Lung (tissue), 12 donors: ENCODE data around the gene ERBB4. TPM values are rescaled to one million over a fixed set of nuclear protein-coding genes. Genes with fewer than 3 reads are reported as not detected.
"Not testable (repeated sequence)": the region's sequence is repeated elsewhere in the genome, so short reads cannot be mapped to it uniquely, and the experiment has no call there.

Experiments used
- ATAC-seq: fragments of 200-7000 bp; cut with Tn5 transposase; one replicate; pipeline ENCODE4 v1.9.1; 2020; ENCODE audit warnings: moderate number of reproducible peaks; ENCODE audit not compliant: insufficient read depth, low FRiP score
- DNase-seq, 3 donors: peaks; one replicate each; pipeline ENCODE4 v3.0.0-alpha.2; 2013 to 2017
- H3K27ac ChIP-seq, 2 donors: one replicate each; pipeline ENCODE4 v1.5.1; 2013; ENCODE audit warnings: mild to moderate bottlenecking in 2 of 2, moderate library complexity in 2 of 2, control low read depth in 1 of 2, inconsistent platforms in 1 of 2, low read depth in 1 of 2, low read length in 1 of 2
- H3K27me3 ChIP-seq, 3 donors: one replicate each; pipeline ENCODE4 v1.5.1; 2013; ENCODE audit warnings: low read length in 2 of 3; ENCODE audit not compliant: control insufficient read depth in 3 of 3, insufficient read depth in 3 of 3
- H3K36me3 ChIP-seq, 4 donors: one replicate each; pipeline ENCODE4 v1.5.1; 2013; ENCODE audit warnings: low read length in 4 of 4, mild to moderate bottlenecking in 1 of 4, moderate library complexity in 1 of 4; ENCODE audit not compliant: control insufficient read depth in 4 of 4, insufficient read depth in 4 of 4
- H3K4me1 ChIP-seq, 5 donors: one replicate each; pipeline ENCODE4 v1.5.1; 2013; ENCODE audit warnings: low read length in 5 of 5, mild to moderate bottlenecking in 2 of 5, moderate library complexity in 1 of 5; ENCODE audit not compliant: control insufficient read depth in 5 of 5, insufficient read depth in 5 of 5
- H3K4me3 ChIP-seq: one replicate; pipeline ENCODE4 v1.5.1; 2013; ENCODE audit warnings: mild to moderate bottlenecking, control low read depth, moderate library complexity
- H3K9ac ChIP-seq, 2 donors: one replicate each; pipeline ENCODE4 v1.5.1; 2013; ENCODE audit warnings: low read length in 2 of 2, control low read depth in 1 of 2; ENCODE audit not compliant: insufficient read depth in 1 of 2
- H3K9me3 ChIP-seq, 4 donors: one replicate each; pipeline ENCODE4 v1.5.1; 2013; ENCODE audit warnings: low read length in 3 of 4, mild to moderate bottlenecking in 1 of 4, moderate library complexity in 1 of 4; ENCODE audit not compliant: control insufficient read depth in 4 of 4, insufficient read depth in 3 of 4
- WGBS, 2 donors: extraction: QIAGEN DNeasy Blood & Tissue Kit; methylation state at CpG; one replicate each; pipeline ENCODE4 v1.1.7; 2013; 5-methylcytosine and 5-hydroxymethylcytosine counted together
- polyA plus RNA-seq, 2 donors: library from polyadenylated mRNA; stranded (reverse); fragments of 200-250 nt; gene quantifications; one replicate each; pipeline ENCODE4 v1.2.1, GENCODE V29; 2013
- total RNA-seq, 2 donors: library from RNA; depleted of rRNA in 1 of 2; stranded (reverse); fragments of >200 nt in 1 of 2; gene quantifications; one replicate each; pipeline ENCODE4 v1.2.1, GENCODE V29; 2014 to 2021
- TF ChIP-seq, protein P1 (sequence below): IDR thresholded peaks from 2 replicates; pipeline ENCODE4 v1.5.1; 2012; ENCODE audit warnings: mild to moderate bottlenecking; ENCODE audit errors: control extremely low read depth, extremely low read depth
- donor health status: control.
- donor health status: control.
- donor health status: Bipolar disorder and iron deficiency.
- donor health status: healthy.
- donor health status: DM: yes; HTN: yes; CAD: no.

The ERBB4 gene
- total and polyA plus RNA-seq, 4 donors, result 0.41 to 16.8 (median 5.3) TPM

- Histone ChIP-seq H3K9ac (no peak overlapping the region), H3K36me3 (no peaks in the 10 kb centered on the region), H3K27me3 (no peaks in the 10 kb centered on the region), H3K4me1 (no peaks in the 10 kb centered on the region), H3K9me3 (no peaks in the 10 kb centered on the region), H3K4me3 (no peak overlapping the region), H3K27ac (no peak overlapping the region)
- TF ChIP-seq, protein P1, sequence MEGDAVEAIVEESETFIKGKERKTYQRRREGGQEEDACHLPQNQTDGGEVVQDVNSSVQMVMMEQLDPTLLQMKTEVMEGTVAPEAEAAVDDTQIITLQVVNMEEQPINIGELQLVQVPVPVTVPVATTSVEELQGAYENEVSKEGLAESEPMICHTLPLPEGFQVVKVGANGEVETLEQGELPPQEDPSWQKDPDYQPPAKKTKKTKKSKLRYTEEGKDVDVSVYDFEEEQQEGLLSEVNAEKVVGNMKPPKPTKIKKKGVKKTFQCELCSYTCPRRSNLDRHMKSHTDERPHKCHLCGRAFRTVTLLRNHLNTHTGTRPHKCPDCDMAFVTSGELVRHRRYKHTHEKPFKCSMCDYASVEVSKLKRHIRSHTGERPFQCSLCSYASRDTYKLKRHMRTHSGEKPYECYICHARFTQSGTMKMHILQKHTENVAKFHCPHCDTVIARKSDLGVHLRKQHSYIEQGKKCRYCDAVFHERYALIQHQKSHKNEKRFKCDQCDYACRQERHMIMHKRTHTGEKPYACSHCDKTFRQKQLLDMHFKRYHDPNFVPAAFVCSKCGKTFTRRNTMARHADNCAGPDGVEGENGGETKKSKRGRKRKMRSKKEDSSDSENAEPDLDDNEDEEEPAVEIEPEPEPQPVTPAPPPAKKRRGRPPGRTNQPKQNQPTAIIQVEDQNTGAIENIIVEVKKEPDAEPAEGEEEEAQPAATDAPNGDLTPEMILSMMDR, result no peak
- DNase-seq (no peak), ATAC-seq (no peak)
- WGBS, 2 donors, result 72 to 82% methylated on average over 1 of the region's 1 CpG
Observed at GRCh38 chr2:212022966-212023365, 515.6 kb downstream of the ERBB4 start.

- no peaks in the 10 kb centered on the region for H3K4me1 ChIP-seq
- H3K27ac ChIP-seq, result no peak overlapping the region
- TF ChIP-seq, protein P1, result no peak
- no peak for ATAC-seq
- H3K9ac ChIP-seq, result no peak overlapping the region
- no peaks in the 10 kb centered on the region for H3K9me3 ChIP-seq
- DNase-seq, result no peak
- H3K27me3 ChIP-seq, result no peaks in the 10 kb centered on the region
- H3K4me3 ChIP-seq, result no peak overlapping the region
- H3K36me3 ChIP-seq, result no peaks in the 10 kb centered on the region
- 84 to 90% methylated on average over 2 of the region's 2 CpGs for WGBS, 2 donors
Observed at GRCh38 chr2:212021947-212022346, 516.7 kb downstream of the ERBB4 start.

GRCh38 chr2:212015588-212015987 is 523.0 kb downstream of the ERBB4 start:
- Histone ChIP-seq H3K27ac (no peak overlapping the region), H3K9me3 (no peaks in the 10 kb centered on the region), H3K36me3 (no peaks in the 10 kb centered on the region), H3K27me3 (no peaks in the 10 kb centered on the region), H3K9ac (no peak overlapping the region), H3K4me1 (no peaks in the 10 kb centered on the region), H3K4me3 (no peak overlapping the region)
- ATAC-seq, result no peak
- no peak for DNase-seq
- TF ChIP-seq, protein P1, result no peak

DNA sequence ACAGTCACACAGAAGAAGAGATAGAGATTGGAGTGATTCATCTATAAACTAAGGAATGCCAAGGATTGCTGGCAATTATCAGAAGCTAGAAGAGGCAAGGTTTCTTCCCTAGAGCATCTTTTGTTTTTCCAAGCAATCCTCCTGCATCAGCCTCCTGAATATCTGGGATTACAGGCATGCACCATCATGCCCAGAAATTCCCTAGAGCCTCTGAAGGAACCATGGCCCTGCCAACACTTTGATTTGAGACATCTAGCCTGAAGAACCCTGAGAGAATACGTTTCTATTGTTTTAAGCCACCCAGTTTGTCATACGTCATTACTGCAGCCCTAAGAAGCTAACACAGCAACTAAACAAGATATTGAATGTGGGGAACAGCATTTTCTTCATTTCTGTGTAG is 525.0 kb downstream of the ERBB4 start:
- Histone ChIP-seq H3K27me3 (no peaks in the 10 kb centered on the region), H3K9me3 (no peaks in the 10 kb centered on the region), H3K9ac (no peak overlapping the region), H3K4me3 (no peak overlapping the region), H3K36me3 (no peaks in the 10 kb centered on the region), H3K4me1 (no peaks in the 10 kb centered on the region), H3K27ac (no peak overlapping the region)
- DNase-seq (no peak), ATAC-seq (no peak)
- WGBS, 2 donors, result 74 to 75% methylated on average over 2 of the region's 2 CpGs
- TF ChIP-seq, protein P1, result no peak

DNA sequence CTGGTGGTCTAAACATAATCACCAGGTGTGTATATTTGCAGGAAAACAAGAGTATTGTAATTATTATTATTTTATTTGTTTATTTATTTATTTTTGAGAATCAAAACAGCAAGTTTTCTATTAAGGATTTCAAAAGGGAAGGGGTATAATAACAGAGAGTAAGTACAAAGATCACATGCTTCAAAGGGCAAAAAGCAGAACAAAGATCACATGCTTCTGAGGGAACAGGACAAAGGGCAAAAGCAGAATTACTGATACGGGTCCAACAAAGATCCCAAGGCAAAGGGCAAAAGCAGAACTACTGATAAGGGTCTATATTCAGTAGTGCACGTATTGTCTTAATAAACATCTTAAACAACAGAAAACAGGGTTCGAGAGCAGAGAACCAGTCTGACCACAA is 528.3 kb downstream of the ERBB4 start:
- WGBS, 2 donors, result 70 to 80% methylated on average over 3 of the region's 3 CpGs
- H3K27me3 ChIP-seq, H3K27ac ChIP-seq, DNase-seq, H3K36me3 ChIP-seq, H3K9me3 ChIP-seq, H3K4me1 ChIP-seq, ATAC-seq, H3K9ac ChIP-seq, H3K4me3 ChIP-seq: not testable (repeated sequence)
